ENCODE results near the gene C10orf62. TPM values are rescaled to one million over a fixed set of nuclear protein-coding genes. Genes with fewer than 3 reads are reported as not detected.

Gene C10orf62
- total RNA-seq, 4 donors from 2014 or later, result not detected

DNA sequence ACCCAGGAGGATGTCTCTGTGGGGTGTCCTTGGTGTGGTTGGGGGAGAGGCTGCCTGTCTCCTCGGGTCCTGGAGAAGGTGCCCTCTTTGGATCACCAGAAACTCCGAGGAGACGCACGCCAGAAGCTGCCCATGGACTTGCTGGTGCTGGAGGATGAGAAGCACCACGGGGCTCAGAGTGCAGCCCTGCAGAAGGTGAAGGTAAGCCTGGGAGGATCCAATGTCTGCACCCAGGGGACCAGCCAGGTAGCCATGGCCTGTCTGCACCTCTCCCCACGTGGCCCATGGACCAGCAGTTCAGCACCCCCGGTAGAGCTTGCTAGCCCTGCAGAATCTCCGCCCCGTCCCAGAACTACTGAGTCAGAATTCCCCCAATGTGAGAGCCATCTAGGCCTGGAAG is 11.8 kb upstream of the C10orf62 start:
- Histone ChIP-seq H3K4me1 (peaks cover 3 to 24% (median 13%) of the 10 kb centered on the region in 3 donors), H3K27me3 (peaks cover 0 to 7% (median 0%) of the 10 kb centered on the region in 4 donors), H3K27ac (no peak overlapping the region), H3K36me3 (no peaks in the 10 kb centered on the region), H3K9me3 (no peaks in the 10 kb centered on the region), H3K4me3 (no peak overlapping the region)
- no peak for DNase-seq
- intact Hi-C loops (cut with DNase I), result no loop called here
- TF ChIP-seq POLR2A (IDR thresholded peaks at IDR 0.05) (no peak), CTCF (IDR thresholded peaks at IDR 0.05) (no peak)
- WGBS, 2 donors, result 77 to 94% methylated on average over 2 to 3 of the region's 9 CpGs

DNA sequence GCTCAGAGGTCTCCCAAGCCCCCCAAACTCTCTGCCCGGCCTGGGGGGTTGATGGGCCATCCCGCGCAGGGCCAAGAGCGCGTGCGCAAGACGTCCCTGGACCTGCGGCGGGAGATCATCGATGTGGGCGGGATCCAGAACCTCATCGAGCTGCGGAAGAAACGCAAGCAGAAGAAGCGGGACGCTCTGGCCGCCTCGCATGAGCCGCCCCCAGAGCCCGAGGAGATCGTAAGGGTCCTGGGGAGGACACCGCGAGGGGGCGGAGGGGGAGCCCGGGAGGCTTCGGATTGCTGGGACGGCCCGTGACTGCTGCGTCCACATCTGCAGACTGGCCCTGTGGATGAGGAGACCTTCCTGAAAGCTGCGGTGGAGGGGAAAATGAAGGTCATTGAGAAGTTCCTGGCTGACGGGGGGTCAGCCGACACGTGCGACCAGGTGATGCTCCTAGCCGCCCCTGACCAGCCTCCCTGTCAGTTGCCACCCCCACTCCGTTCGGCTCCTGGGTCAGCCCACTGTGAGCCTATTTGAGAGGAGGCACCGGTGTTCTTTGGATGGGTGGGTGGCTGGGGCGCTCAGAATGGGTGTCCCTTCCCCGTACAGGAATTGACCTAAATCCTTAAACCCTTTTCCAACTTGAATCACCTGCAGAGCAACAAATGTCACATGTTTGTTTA is 11.2 kb upstream of the C10orf62 start:
- WGBS, 2 donors, result 77 to 86% methylated on average over 13 to 34 of the region's 40 CpGs
- Histone ChIP-seq H3K4me3 (no peak overlapping the region), H3K9me3 (no peaks in the 10 kb centered on the region), H3K4me1 (peaks cover 0 to 18% (median 10%) of the 10 kb centered on the region in 3 donors), H3K36me3 (no peaks in the 10 kb centered on the region), H3K27me3 (peaks cover 0 to 7% (median 0%) of the 10 kb centered on the region in 4 donors), H3K27ac (no peak overlapping the region)
- intact Hi-C loops (cut with DNase I), result no loop called here
- DNase-seq, result no peak
- no peak for TF ChIP-seq CTCF (IDR thresholded peaks at IDR 0.05)

GRCh38 chr10:97580421-97581367 is 8.8 kb upstream of the C10orf62 start:
- 78 to 80% methylated on average over 5 to 9 of the region's 9 CpGs for WGBS, 2 donors
- H3K9me3 ChIP-seq, result no peaks in the 10 kb centered on the region

DNA sequence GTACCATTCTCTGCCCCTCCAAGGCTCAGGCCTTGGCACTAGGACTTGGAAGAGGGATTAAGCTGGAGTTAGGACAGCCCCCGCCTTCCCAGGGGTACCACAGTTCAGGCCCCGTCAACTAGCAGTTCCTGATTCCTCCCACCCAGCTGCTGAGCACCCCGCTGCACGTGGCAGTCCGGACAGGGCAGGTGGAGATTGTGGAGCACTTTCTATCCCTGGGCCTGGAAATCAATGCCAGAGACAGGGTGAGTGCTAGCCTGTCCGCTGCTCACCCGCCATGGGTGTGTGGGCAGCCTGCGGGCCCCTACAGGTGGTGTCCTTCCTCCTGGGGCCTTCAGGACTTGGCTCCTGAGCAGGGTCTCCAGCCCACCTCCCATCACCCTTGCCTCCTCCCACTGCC is 7.4 kb upstream of the C10orf62 start:
- 80 to 89% methylated on average over 2 to 7 of the region's 8 CpGs for WGBS, 2 donors
- H3K4me3 ChIP-seq, result no peak overlapping the region
- peaks cover 0 to 21% (median 9%) of the 10 kb centered on the region in 3 donors for H3K4me1 ChIP-seq
- no peaks in the 10 kb centered on the region for H3K9me3 ChIP-seq
- no peaks in the 10 kb centered on the region for H3K36me3 ChIP-seq
- peaks cover 0 to 7% (median 0%) of the 10 kb centered on the region in 4 donors for H3K27me3 ChIP-seq
- no peak for TF ChIP-seq CTCF (IDR thresholded peaks at IDR 0.05)
- no peak for TF ChIP-seq POLR2A (IDR thresholded peaks at IDR 0.05)
- DNase-seq, result no peak
- intact Hi-C loops (cut with DNase I), result no loop called here
- no peak overlapping the region for H3K27ac ChIP-seq

More at GRCh38 chr10:97580421-97581367, 8.8 kb upstream of the C10orf62 start:
- intact Hi-C loops (cut with DNase I), result no loop called here
- Histone ChIP-seq H3K36me3 (no peaks in the 10 kb centered on the region), H3K4me1 (peaks cover 0 to 21% (median 9%) of the 10 kb centered on the region in 3 donors), H3K27me3 (peaks cover 0 to 7% (median 0%) of the 10 kb centered on the region in 4 donors), H3K4me3 (no peak overlapping the region), H3K27ac (no peak overlapping the region)
- no peak for TF ChIP-seq CTCF (IDR thresholded peaks at IDR 0.05)
- no peak for DNase-seq

GRCh38 chr10:97583476-97583875 is 6.0 kb upstream of the C10orf62 start:
- no peaks in the 10 kb centered on the region for H3K27me3 ChIP-seq
- TF ChIP-seq POLR2A (IDR thresholded peaks at IDR 0.05) (no peak), CTCF (IDR thresholded peaks at IDR 0.05) (no peak)
- H3K36me3 ChIP-seq, result no peaks in the 10 kb centered on the region
- DNase-seq, result no peak
- H3K4me3 ChIP-seq, result no peak overlapping the region
- 80% methylated on average over 1 of the region's 13 CpGs; no CpG with 5 or more reads in 1 of the 2 donors for WGBS, 2 donors
- H3K9me3 ChIP-seq, result no peaks in the 10 kb centered on the region
- no peak overlapping the region for H3K27ac ChIP-seq
- H3K4me1 ChIP-seq, result peaks cover 0 to 21% (median 9%) of the 10 kb centered on the region in 3 donors
- intact Hi-C loops (cut with DNase I), result no loop called here
